ENCODE data around the gene WBP11.
A peak's percentile ranks its signal among the peaks of the same experiment; 100 is the strongest.

WBP11 gene

DNA sequence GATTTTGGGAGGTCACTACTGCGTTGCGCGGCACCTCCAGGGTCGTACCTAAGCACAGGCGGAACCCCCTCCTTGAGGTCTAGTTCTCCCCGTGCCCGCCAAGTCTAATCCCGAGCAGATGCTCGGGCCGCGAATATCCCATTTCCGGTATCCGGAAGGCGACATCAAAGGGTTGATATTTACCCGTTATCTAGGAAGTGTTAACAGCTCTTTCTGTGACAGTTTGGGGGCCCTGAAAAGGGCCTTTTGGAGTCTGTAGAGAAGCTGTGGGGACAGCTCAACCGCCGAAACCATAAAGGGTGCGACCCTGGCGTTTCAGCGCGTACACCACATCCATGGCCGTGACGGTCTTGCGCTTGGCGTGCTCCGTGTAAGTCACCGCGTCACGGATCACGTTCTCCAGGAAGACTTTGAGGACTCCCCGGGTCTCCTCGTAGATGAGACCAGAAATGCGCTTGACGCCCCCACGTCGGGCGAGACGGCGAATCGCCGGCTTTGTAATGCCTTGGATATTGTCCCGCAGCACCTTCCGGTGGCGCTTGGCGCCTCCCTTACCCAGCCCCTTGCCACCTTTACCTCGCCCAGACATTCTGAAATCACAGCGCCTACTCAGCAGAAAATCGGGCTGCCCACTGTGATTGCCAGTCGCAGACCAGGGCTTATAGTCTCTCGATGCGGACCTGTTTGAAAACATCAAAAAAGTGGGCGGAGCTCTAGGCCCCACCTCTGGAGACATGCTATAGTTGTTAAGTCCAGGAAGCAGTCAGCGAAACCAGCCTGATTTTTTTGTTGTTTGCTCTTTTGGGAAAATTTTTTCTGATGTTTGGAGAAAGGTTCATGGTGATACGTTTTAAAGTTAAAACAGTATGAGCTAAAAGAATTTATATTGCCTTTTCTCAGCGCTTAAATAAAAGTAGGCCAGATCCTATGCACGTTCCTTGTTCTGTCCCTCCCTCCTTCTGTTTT is 32.5 kb downstream of the WBP11 start:
- Histone ChIP-seq H3K27me3 (ENCODE audit: low read length) (no peaks in the 10 kb centered on the region), H3K9me3 (ENCODE audit: insufficient read depth, low read length) (no peaks in the 10 kb centered on the region), H3K36me3 (ENCODE audit: low read length) (peaks cover 18% of the 10 kb centered on the region; the same call in 1 of the 2 replicates), H3K79me2 (ENCODE audit: insufficient read depth, low read length) (peaks cover 24% of the 10 kb centered on the region), H2AFZ (ENCODE audit: low read depth, low read length, severe bottlenecking) (peak overlapping the region; percentile 10), H3K9ac (ENCODE audit: low read length) (peak overlapping the region; percentile 75), H3K4me2 (ENCODE audit: low read depth, low read length, poor library complexity, severe bottlenecking) (peak overlapping the region; percentile 91), H3K9me2 (replicated peaks; ENCODE audit: insufficient read depth, low read length) (no peaks in the 10 kb centered on the region), H3K27ac (ENCODE audit: low read depth, low read length) (peak overlapping the region; percentile 94), H3F3A (ENCODE audit: insufficient read depth) (peaks cover 62% of the 10 kb centered on the region), H3K4me3 (ENCODE audit: insufficient read depth, low read length, poor library complexity, severe bottlenecking) (peak overlapping the region; percentile 76), H4K20me1 (ENCODE audit: low read depth, low read length) (no peaks in the 10 kb centered on the region)
- TF ChIP-seq, protein P1, sequence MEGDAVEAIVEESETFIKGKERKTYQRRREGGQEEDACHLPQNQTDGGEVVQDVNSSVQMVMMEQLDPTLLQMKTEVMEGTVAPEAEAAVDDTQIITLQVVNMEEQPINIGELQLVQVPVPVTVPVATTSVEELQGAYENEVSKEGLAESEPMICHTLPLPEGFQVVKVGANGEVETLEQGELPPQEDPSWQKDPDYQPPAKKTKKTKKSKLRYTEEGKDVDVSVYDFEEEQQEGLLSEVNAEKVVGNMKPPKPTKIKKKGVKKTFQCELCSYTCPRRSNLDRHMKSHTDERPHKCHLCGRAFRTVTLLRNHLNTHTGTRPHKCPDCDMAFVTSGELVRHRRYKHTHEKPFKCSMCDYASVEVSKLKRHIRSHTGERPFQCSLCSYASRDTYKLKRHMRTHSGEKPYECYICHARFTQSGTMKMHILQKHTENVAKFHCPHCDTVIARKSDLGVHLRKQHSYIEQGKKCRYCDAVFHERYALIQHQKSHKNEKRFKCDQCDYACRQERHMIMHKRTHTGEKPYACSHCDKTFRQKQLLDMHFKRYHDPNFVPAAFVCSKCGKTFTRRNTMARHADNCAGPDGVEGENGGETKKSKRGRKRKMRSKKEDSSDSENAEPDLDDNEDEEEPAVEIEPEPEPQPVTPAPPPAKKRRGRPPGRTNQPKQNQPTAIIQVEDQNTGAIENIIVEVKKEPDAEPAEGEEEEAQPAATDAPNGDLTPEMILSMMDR (IDR thresholded peaks at IDR 0.05; ENCODE audit: insufficient read depth, low read length, poor library complexity, severe bottlenecking), result no peak
- TF ChIP-seq EZH2phosphoT487 (conservative IDR thresholded peaks at IDR 0.05; ENCODE audit: low read length), result no peak

DNA sequence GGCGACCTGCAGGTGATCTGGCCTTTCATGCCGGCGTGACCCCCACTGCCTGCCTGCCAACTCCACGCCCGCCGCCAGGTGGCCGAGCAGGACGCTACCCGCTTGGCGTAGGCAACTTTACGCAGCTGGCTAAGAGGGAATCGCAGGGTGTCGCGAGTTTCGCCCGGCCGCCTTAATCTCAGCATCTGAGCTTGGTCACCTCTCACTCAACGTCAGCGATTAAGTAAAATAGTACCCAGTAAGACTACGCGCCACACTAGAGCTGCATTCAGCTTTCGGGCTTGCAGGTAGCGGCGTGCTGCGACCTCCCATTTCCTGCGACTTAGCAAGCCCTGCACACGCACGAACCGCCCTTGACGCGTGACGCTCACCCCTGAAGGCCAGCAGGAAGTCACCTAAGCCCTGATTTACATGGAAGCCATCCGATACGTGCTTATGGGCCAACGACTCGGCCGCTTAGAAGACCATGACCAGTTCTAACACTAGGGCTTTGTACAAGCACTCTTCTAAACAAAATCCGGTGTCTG is 33.2 kb downstream of the WBP11 start:
- no peaks in the 10 kb centered on the region for H3K9me2 ChIP-seq (replicated peaks; ENCODE audit: insufficient read depth, low read length)
- peaks cover 55% of the 10 kb centered on the region for H3F3A ChIP-seq (ENCODE audit: insufficient read depth)
- peak overlapping the region; percentile 76 for H3K4me3 ChIP-seq (ENCODE audit: insufficient read depth, low read length, poor library complexity, severe bottlenecking)
- peaks cover 24% of the 10 kb centered on the region for H3K79me2 ChIP-seq (ENCODE audit: insufficient read depth, low read length)
- peak overlapping the region; percentile 94 for H3K27ac ChIP-seq (ENCODE audit: low read depth, low read length)
- TF ChIP-seq EZH2phosphoT487 (conservative IDR thresholded peaks at IDR 0.05; ENCODE audit: low read length), result no peak
- TF ChIP-seq, protein P1 (IDR thresholded peaks at IDR 0.05; ENCODE audit: insufficient read depth, low read length, poor library complexity, severe bottlenecking), result peak; percentile 65
- H3K36me3 ChIP-seq (ENCODE audit: low read length), result peaks cover 18% of the 10 kb centered on the region; the same call in 1 of the 2 replicates
- no peaks in the 10 kb centered on the region for H4K20me1 ChIP-seq (ENCODE audit: low read depth, low read length)
- no peaks in the 10 kb centered on the region for H3K27me3 ChIP-seq (ENCODE audit: low read length)
- H3K9me3 ChIP-seq (ENCODE audit: insufficient read depth, low read length), result no peaks in the 10 kb centered on the region
- peak overlapping the region; percentile 10 for H2AFZ ChIP-seq (ENCODE audit: low read depth, low read length, severe bottlenecking)
- peak overlapping the region; percentile 91 for H3K4me2 ChIP-seq (ENCODE audit: low read depth, low read length, poor library complexity, severe bottlenecking)
- peak overlapping the region; percentile 75 for H3K9ac ChIP-seq (ENCODE audit: low read length)

DNA sequence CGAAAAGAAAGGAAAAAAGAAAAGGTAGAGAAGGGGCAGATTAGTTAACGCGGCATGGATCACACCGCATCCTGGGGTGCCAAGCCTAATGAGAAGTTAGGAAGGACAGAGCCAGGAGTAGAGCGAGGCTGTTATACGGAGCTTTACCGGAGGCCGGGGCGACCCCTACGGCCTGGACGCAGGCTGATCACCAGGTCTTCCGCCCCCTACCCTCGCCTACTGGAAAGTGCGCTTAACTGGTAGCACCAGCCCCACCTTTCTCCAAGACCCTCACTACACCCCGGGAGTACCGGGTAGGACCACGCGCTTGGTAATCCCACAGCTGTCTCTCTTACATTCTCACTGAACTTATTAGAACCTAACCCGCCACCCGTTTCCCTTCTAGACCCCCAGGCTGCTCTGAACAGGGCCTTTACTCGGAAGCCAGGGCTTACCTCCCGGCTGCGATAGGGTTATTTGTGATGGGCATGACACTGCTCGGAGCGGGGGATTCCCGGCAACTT is 33.8 kb downstream of the WBP11 start:
- Histone ChIP-seq H3K27ac (ENCODE audit: low read depth, low read length) (peak overlapping the region; percentile 94), H3K9ac (ENCODE audit: low read length) (peak overlapping the region; percentile 75), H3K27me3 (ENCODE audit: low read length) (no peaks in the 10 kb centered on the region), H3K36me3 (ENCODE audit: low read length) (peaks cover 18% of the 10 kb centered on the region; the same call in 1 of the 2 replicates), H3K79me2 (ENCODE audit: insufficient read depth, low read length) (peaks cover 24% of the 10 kb centered on the region), H3K4me3 (ENCODE audit: insufficient read depth, low read length, poor library complexity, severe bottlenecking) (peak overlapping the region; percentile 76), H4K20me1 (ENCODE audit: low read depth, low read length) (no peaks in the 10 kb centered on the region), H2AFZ (ENCODE audit: low read depth, low read length, severe bottlenecking) (peak overlapping the region; percentile 10), H3K9me3 (ENCODE audit: insufficient read depth, low read length) (no peaks in the 10 kb centered on the region), H3K9me2 (replicated peaks; ENCODE audit: insufficient read depth, low read length) (no peaks in the 10 kb centered on the region), H3F3A (ENCODE audit: insufficient read depth) (peaks cover 55% of the 10 kb centered on the region), H3K4me2 (ENCODE audit: low read depth, low read length, poor library complexity, severe bottlenecking) (peak overlapping the region; percentile 91)
- TF ChIP-seq EZH2phosphoT487 (conservative IDR thresholded peaks at IDR 0.05; ENCODE audit: low read length), result no peak
- TF ChIP-seq, protein P1 (IDR thresholded peaks at IDR 0.05; ENCODE audit: insufficient read depth, low read length, poor library complexity, severe bottlenecking), result no peak
